Cardiac muscle cell (in vitro differentiated cells and primary cell): ENCODE data around the gene MMGT1. TPM values are rescaled to one million over a fixed set of nuclear protein-coding genes. Genes with fewer than 3 reads are reported as not detected.
A peak's percentile ranks its signal among the peaks of the same experiment; 100 is the strongest.

Experiments used
- DNase-seq, 2 donors: peaks; one replicate each; pipeline versions ENCODE4 v3.0.0 to v3.0.0-alpha.2; 2010 to 2017; ENCODE audit warnings: low read depth in 1 of 2, low spot score in 1 of 2
- H3K27ac ChIP-seq: fragments of 200-600 bp; sonication (generic); 2 replicates; pipeline ENCODE4 v1.5.1; 2016
- H3K27me3 ChIP-seq: fragments of 200-600 bp; sonication (generic); 2 replicates; pipeline ENCODE4 v1.6.0; 2016; ENCODE audit warnings: control low read depth
- H3K36me3 ChIP-seq: fragments of 200-600 bp; sonication (generic); 2 replicates; pipeline ENCODE4 v1.5.1; 2016; ENCODE audit warnings: control low read depth
- H3K4me1 ChIP-seq: fragments of 200-600 bp; sonication (generic); 2 replicates; pipeline ENCODE4 v1.8.1; 2017; ENCODE audit warnings: low read depth, mild to moderate bottlenecking, mixed run types
- H3K4me3 ChIP-seq: fragments of 200-600 bp; sonication (generic); 2 replicates; pipeline ENCODE4 v1.5.1; 2016; ENCODE audit warnings: mild to moderate bottlenecking
- H3K9me3 ChIP-seq: fragments of 200-600 bp; sonication (generic); 2 replicates; pipeline ENCODE4 v1.5.1; 2017; ENCODE audit warnings: low read depth, mild to moderate bottlenecking, control low read depth
- polyA plus RNA-seq: library from polyadenylated mRNA; unstranded; fragments of >200 nt; fragmentation: Nextera tagmentation; extraction: Ambion mirVana; gene quantifications from 2 replicates; pipeline ENCODE4 v1.2.1, GENCODE V29; 2016
- total RNA-seq: library from RNA; depleted of rRNA; stranded (reverse); fragments of >200 nt; gene quantifications from 2 replicates; pipeline ENCODE4 v1.2.3, GENCODE V29; 2016
- TF ChIP-seq, protein P1 (sequence below): IDR thresholded peaks from 2 replicates; pipeline ENCODE4 v1.5.1; 2012; ENCODE audit warnings: low read depth, mild to moderate bottlenecking, low read length

Gene MMGT1
- total RNA-seq (8.3 and 8.5 TPM in 2 replicates), polyA plus RNA-seq (9.5 and 10.5 TPM in 2 replicates)

- Histone ChIP-seq H3K27ac (peak within 1 kb of the TSS; percentile 94), H3K4me3 (peak within 1 kb of the TSS; percentile 96), H3K27me3 (no peaks in the 10 kb centered on the region), H3K4me1 (no peaks in the 10 kb centered on the region), H3K36me3 (no peaks in the 10 kb centered on the region), H3K9me3 (no peaks in the 10 kb centered on the region)
- TF ChIP-seq, protein P1, sequence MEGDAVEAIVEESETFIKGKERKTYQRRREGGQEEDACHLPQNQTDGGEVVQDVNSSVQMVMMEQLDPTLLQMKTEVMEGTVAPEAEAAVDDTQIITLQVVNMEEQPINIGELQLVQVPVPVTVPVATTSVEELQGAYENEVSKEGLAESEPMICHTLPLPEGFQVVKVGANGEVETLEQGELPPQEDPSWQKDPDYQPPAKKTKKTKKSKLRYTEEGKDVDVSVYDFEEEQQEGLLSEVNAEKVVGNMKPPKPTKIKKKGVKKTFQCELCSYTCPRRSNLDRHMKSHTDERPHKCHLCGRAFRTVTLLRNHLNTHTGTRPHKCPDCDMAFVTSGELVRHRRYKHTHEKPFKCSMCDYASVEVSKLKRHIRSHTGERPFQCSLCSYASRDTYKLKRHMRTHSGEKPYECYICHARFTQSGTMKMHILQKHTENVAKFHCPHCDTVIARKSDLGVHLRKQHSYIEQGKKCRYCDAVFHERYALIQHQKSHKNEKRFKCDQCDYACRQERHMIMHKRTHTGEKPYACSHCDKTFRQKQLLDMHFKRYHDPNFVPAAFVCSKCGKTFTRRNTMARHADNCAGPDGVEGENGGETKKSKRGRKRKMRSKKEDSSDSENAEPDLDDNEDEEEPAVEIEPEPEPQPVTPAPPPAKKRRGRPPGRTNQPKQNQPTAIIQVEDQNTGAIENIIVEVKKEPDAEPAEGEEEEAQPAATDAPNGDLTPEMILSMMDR, result no peak
- peak; percentile 81 to 88 for DNase-seq
Measured at GRCh38 chrX:135973548-135974278, at the start of gene MMGT1. TSS of gene MMGT1 (minus strand) at chrX:135973988. CDS start at chrX:135973675, 313 bp downstream.

- Histone ChIP-seq H3K36me3 (no peaks in the 10 kb centered on the region), H3K27me3 (no peaks in the 10 kb centered on the region), H3K9me3 (no peaks in the 10 kb centered on the region), H3K4me3 (no peak overlapping the region), H3K27ac (no peak overlapping the region), H3K4me1 (no peaks in the 10 kb centered on the region)
- TF ChIP-seq, protein P1, result no peak
- DNase-seq, result no peak
Measured at GRCh38 chrX:136021903-136022302, 48.1 kb upstream of the MMGT1 start.

DNA sequence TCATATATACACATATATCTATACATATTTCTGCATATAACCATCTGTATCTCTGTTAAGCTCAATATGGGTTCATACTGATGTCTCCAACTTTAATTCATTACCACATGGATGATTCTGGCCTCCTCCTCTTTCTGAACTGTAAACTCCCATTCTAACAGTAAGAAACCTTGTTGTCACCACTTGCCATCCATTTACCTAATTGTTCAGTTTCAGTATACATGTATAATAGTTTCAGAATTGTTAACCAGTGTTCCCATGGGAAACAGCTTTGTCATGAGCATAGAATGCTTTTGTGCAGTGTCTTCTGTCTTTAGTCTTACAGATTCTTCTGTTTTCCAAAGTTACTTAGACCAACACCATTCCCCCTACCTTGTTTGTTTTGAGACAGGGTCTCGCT lies 47.4 kb upstream of the MMGT1 start:
- Histone ChIP-seq H3K4me1 (no peaks in the 10 kb centered on the region), H3K9me3 (no peaks in the 10 kb centered on the region), H3K27me3 (no peaks in the 10 kb centered on the region), H3K27ac (no peak overlapping the region), H3K4me3 (no peak overlapping the region), H3K36me3 (no peaks in the 10 kb centered on the region)
- no peak for DNase-seq
- TF ChIP-seq, protein P1, result no peak

DNA sequence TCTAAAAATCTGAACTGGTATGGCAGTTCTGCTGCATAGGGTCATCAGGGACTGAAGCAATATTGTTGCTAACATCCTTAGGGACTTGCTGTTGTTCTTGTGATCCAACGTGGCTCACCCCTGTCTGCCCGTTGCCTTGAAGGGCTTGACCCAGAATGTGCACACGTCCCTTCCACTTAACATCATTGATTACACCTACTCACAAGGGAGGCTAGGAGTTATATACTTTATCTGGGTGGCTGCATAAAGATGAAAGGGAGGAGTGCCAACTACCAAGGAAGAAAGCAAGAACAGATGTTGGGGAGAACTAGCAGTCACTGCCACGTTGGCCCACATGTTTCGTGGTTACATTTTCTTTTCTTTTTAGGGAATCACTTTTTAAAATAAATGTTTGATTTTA lies 45.4 kb upstream of the MMGT1 start:
- Histone ChIP-seq H3K4me3 (no peak overlapping the region), H3K9me3 (no peaks in the 10 kb centered on the region), H3K4me1 (no peaks in the 10 kb centered on the region), H3K36me3 (no peaks in the 10 kb centered on the region), H3K27me3 (no peaks in the 10 kb centered on the region), H3K27ac (no peak overlapping the region)
- no peak for DNase-seq
- TF ChIP-seq, protein P1, result no peak

DNA sequence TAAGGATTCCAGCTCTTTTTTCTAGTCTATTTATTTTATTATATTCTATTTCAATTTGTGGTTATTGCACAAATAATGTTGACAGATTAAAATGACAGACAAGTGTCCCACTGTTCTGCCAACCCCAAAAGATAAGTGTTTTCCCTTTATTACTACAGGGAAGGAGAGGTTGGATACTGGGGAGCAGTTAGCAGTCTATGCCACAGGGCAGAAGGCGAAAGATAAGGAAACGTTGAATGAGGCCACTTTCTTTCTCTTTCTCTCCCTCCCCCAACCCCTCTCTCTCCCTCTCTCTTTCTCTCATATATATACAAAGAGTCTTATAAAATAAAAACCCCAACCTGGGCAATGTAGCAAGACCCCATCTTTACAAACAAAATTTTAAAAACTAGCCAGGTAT lies 43.1 kb upstream of the MMGT1 start:
- no peak overlapping the region for H3K27ac ChIP-seq
- no peaks in the 10 kb centered on the region for H3K36me3 ChIP-seq
- TF ChIP-seq, protein P1, result no peak
- no peaks in the 10 kb centered on the region for H3K27me3 ChIP-seq
- H3K4me1 ChIP-seq, result no peaks in the 10 kb centered on the region
- H3K4me3 ChIP-seq, result no peak overlapping the region
- DNase-seq, result no peak
- no peaks in the 10 kb centered on the region for H3K9me3 ChIP-seq
